ENCODE data around the gene GLB1L. TPM values are rescaled to one million over a fixed set of nuclear protein-coding genes. Genes with fewer than 3 reads are reported as not detected.

The GLB1L gene
- total and polyA plus RNA-seq, 2 of the 8 experiments (the other 6 are each of a cell fraction or from before 2014, with no cell fraction given) = 3.7 to 4.0 TPM

DNA sequence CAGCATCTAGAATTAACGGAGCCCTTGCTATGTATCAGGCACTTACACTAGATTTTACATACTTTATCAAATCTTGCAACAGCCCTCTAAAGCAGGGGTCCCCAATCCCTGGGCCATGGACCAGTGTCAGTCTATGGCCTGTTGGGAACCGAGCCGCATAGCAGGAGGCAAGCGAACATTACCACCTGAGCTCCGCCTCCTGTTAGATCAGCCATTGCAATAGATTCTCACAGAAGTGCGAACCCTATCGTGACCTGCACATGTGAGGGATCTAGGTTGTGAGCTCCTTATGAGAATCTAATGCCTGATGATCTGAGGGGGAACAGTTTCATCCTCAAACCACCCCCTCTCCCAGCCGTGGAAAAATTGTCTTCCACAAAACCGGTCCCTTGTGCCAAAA is 47.4 kb upstream of the GLB1L start (continued):
- TF ChIP-seq BCL11A (IDR thresholded peaks at IDR 0.05; ENCODE audit: low read depth in 2 of 2, low read length in 2 of 2) (no peak), MAFK (IDR thresholded peaks at IDR 0.05; ENCODE audit: low read depth, low read length) (no peak), SUZ12 (IDR thresholded peaks at IDR 0.05; ENCODE audit: low read length) (no peak), BACH1 (IDR thresholded peaks at IDR 0.05; ENCODE audit: low read length) (no peak), CBX8 (IDR thresholded peaks at IDR 0.05; ENCODE audit: borderline replicate concordance, low read depth, low read length) (no peak)
